AG09309 (cell line): ENCODE measurements around the gene PPP1R14D.
A peak's percentile ranks its signal among the peaks of the same experiment; 100 is the strongest.

Experiments
- DNase-seq: peaks from one replicate; pipeline ENCODE4 v3.0.0-alpha.2; 2010; ENCODE audit warnings: low read depth
- H3K4me3 ChIP-seq: 2 replicates; pipeline ENCODE4 v1.5.1; 2011; ENCODE audit warnings: mild to moderate bottlenecking, low read depth, low read length, moderate library complexity; ENCODE audit not compliant: control insufficient read depth
- CTCF ChIP-seq: IDR thresholded peaks from 2 replicates; pipeline ENCODE4 v1.5.1; 2011; ENCODE audit warnings: mild to moderate bottlenecking, low read depth, low read length, inconsistent platforms; ENCODE audit not compliant: insufficient read depth, control insufficient read depth; ENCODE audit errors: missing control alignments

Gene PPP1R14D

GRCh38 chr15:40796041-40796440 lies 32.5 kb downstream of the PPP1R14D start:
- H3K4me3 ChIP-seq: no peak overlapping the region
- no peak for DNase-seq
- TF ChIP-seq CTCF: no peak

- H3K4me3 ChIP-seq: no peak overlapping the region
- peak; percentile 78 for DNase-seq
- TF ChIP-seq CTCF: no peak
These were observed 35.1 kb downstream of the PPP1R14D start for GRCh38 chr15:40793216-40793989.

GRCh38 chr15:40792394-40792793 lies 36.1 kb downstream of the PPP1R14D start:
- no peak for DNase-seq
- no peak for TF ChIP-seq CTCF
- no peak overlapping the region for H3K4me3 ChIP-seq

GRCh38 chr15:40790718-40791117 lies 37.8 kb downstream of the PPP1R14D start:
- DNase-seq: no peak
- TF ChIP-seq CTCF: no peak
- H3K4me3 ChIP-seq: no peak overlapping the region

- TF ChIP-seq CTCF: no peak
- no peak overlapping the region for H3K4me3 ChIP-seq
- no peak for DNase-seq
These were observed 38.5 kb downstream of the PPP1R14D start for GRCh38 chr15:40789999-40790398.

- DNase-seq: no peak
- H3K4me3 ChIP-seq: no peak overlapping the region
- TF ChIP-seq CTCF: no peak
These were observed 39.4 kb downstream of the PPP1R14D start for GRCh38 chr15:40789119-40789518.
